Natural killer cell (primary cell): ENCODE data around the gene MICU2. TPM values are rescaled to one million over a fixed set of nuclear protein-coding genes. Genes with fewer than 3 reads are reported as not detected.

ENCODE experiments used
- ATAC-seq, 3 donors: fragments of 150-1000 bp in 2 of 3; fragments of 200-7000 bp in 1 of 3; cut with Tn5 transposase; 1 replicate in 1 of 3; 2 replicates in 2 of 3; pipeline ENCODE4 v1.10.0; 2021; ENCODE audit warnings: mild to moderate bottlenecking in 2 of 3, moderate library complexity in 2 of 3
- DNase-seq, 2 donors: peaks; one replicate each; pipeline versions ENCODE4 v3.0.0 to v3.0.0-alpha.2; 2013 to 2021; ENCODE audit warnings: mixed read lengths in 1 of 2
- H3K27ac ChIP-seq: one replicate; pipeline ENCODE4 v1.5.1; 2013; ENCODE audit warnings: mild to moderate bottlenecking, low read length
- H3K27me3 ChIP-seq: one replicate; pipeline ENCODE4 v1.6.1; 2013; ENCODE audit warnings: low read length; ENCODE audit not compliant: control insufficient read depth, insufficient read depth
- H3K36me3 ChIP-seq: one replicate; pipeline ENCODE4 v1.6.1; 2013; ENCODE audit warnings: low read length; ENCODE audit not compliant: control insufficient read depth, insufficient read depth
- H3K4me1 ChIP-seq: one replicate; pipeline ENCODE4 v1.6.1; 2013; ENCODE audit warnings: low read length; ENCODE audit not compliant: control insufficient read depth, insufficient read depth
- H3K4me3 ChIP-seq: one replicate; pipeline ENCODE4 v1.5.1; 2013; ENCODE audit warnings: low read length
- H3K9me3 ChIP-seq: one replicate; pipeline ENCODE4 v1.6.1; 2013; ENCODE audit warnings: low read length; ENCODE audit not compliant: control insufficient read depth, insufficient read depth
- H3K27ac Mint-ChIP-seq, 2 donors: one replicate each; pipeline ENCODE4 v1.8.0; 2022; ENCODE audit warnings: mild to moderate bottlenecking in 2 of 2, mixed read lengths in 2 of 2, moderate library complexity in 1 of 2
- H3K27me3 Mint-ChIP-seq, 2 donors: one replicate each; pipeline ENCODE4 v1.8.0; 2022; ENCODE audit warnings: low read depth in 2 of 2, mixed read lengths in 2 of 2
- H3K36me3 Mint-ChIP-seq: one replicate; pipeline ENCODE4 v1.8.0; 2022; ENCODE audit warnings: mixed read lengths
- H3K4me1 Mint-ChIP-seq, 2 donors: one replicate each; pipeline ENCODE4 v1.8.0; 2022; ENCODE audit warnings: mixed read lengths in 2 of 2
- H3K4me3 Mint-ChIP-seq: one replicate; pipeline ENCODE4 v1.8.0; 2022; ENCODE audit warnings: mild to moderate bottlenecking, moderate library complexity, mixed read lengths
- H3K9me3 Mint-ChIP-seq, 2 donors: one replicate each; pipeline ENCODE4 v1.8.0; 2022; ENCODE audit warnings: mixed read lengths in 2 of 2
- CTCF ChIP-seq: fragments of 200-600 bp; IDR thresholded peaks from one replicate; pipeline ENCODE4 v1.8.0; 2022; ENCODE audit warnings: antibody characterized with exemption
- WGBS: methylation state at CpG from one replicate; pipeline ENCODE4 v1.1.7; 2013; ENCODE audit warnings: missing lambda C conversion rate; ENCODE audit not compliant: insufficient coverage; 5-methylcytosine and 5-hydroxymethylcytosine counted together
- intact Hi-C: fragments of 100-400 bp; cut with micrococcal nuclease; formaldehyde crosslinking; loops from one replicate; pipeline ENCODE4 v1.14.2; 2022
- total RNA-seq, 4 donors: library from RNA; stranded (reverse); fragments of 120-200 nt in 1 of 4; gene quantifications; one replicate each; pipeline versions ENCODE4 v1.2.3 to v1.2.4, GENCODE V29; 2013 to 2022

Gene MICU2
- total RNA-seq, 3 donors from 2014 or later (not counting 1 experiment from before 2014, with no cell fraction given) = 40.2 to 47.1 (median 41.4) TPM

GRCh38 chr13:21511849-21512248 lies 92.1 kb downstream of the MICU2 start:
- Histone ChIP-seq H3K27me3 (no peaks in the 10 kb centered on the region), H3K9me3 (no peaks in the 10 kb centered on the region), H3K36me3 (peaks cover 25% of the 10 kb centered on the region), H3K4me1 (no peaks in the 10 kb centered on the region), H3K27ac (no peak overlapping the region), H3K4me3 (no peak overlapping the region)
- WGBS = 93% methylated on average over 4 of the region's 4 CpGs
- DNase-seq (no peak), ATAC-seq (no peak)
- Mint-ChIP-seq H3K36me3 (peaks cover 8% of the 10 kb centered on the region), H3K9me3 (no peaks in the 10 kb centered on the region), H3K27me3 (no peaks in the 10 kb centered on the region), H3K4me3 (no peak overlapping the region), H3K4me1 (peaks cover 0 to 4% of the 10 kb centered on the region in 2 donors), H3K27ac (no peak overlapping the region)
- intact Hi-C loops = no loop called here
- no peak for TF ChIP-seq CTCF

- no peak for TF ChIP-seq CTCF
- Mint-ChIP-seq H3K4me1 (peaks cover 0 to 5% of the 10 kb centered on the region in 2 donors), H3K27ac (no peak overlapping the region), H3K9me3 (no peaks in the 10 kb centered on the region), H3K36me3 (no peaks in the 10 kb centered on the region), H3K4me3 (no peak overlapping the region), H3K27me3 (no peaks in the 10 kb centered on the region)
- DNase-seq (no peak), ATAC-seq (no peak)
- H3K9me3 ChIP-seq = no peaks in the 10 kb centered on the region
- no peaks in the 10 kb centered on the region for H3K27me3 ChIP-seq
- no peak overlapping the region for H3K27ac ChIP-seq
- H3K4me3 ChIP-seq = no peak overlapping the region
- H3K36me3 ChIP-seq = peaks cover 29% of the 10 kb centered on the region
- no peaks in the 10 kb centered on the region for H3K4me1 ChIP-seq
- intact Hi-C loops = no loop called here
- 100% methylated on average over 2 of the region's 3 CpGs for WGBS
These were observed 99.6 kb downstream of the MICU2 start for GRCh38 chr13:21504379-21504778.

DNA sequence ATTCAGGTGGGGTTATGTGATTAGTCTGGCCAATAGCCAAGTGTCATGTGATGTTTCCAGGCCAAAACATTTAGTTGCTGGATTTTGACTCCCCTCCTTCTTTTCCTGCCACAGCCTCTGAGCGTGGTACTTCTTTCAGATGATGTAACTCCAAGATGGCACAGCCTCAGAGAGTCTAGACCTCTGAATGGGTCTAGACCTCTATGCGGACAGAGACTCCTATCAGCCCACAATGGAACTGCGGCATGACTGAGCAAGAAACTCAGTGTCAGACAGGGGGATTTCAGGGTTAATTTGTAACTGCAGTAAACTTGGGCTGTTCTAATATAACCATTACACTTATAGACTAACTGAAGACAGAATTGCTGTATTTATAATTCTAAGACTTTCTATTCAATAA lies 102.3 kb downstream of the MICU2 start:
- Mint-ChIP-seq H3K9me3 (no peaks in the 10 kb centered on the region), H3K36me3 (no peaks in the 10 kb centered on the region), H3K4me3 (no peak overlapping the region), H3K27ac (no peak overlapping the region), H3K27me3 (no peaks in the 10 kb centered on the region), H3K4me1 (peaks cover 0 to 5% of the 10 kb centered on the region in 2 donors)
- Histone ChIP-seq H3K9me3 (no peaks in the 10 kb centered on the region), H3K4me1 (no peaks in the 10 kb centered on the region), H3K4me3 (no peak overlapping the region), H3K36me3 (peaks cover 26% of the 10 kb centered on the region), H3K27ac (no peak overlapping the region), H3K27me3 (no peaks in the 10 kb centered on the region)
- DNase-seq (no peak), ATAC-seq (no peak)
- WGBS = 100% methylated on average over 3 of the region's 3 CpGs
- no peak for TF ChIP-seq CTCF
- intact Hi-C loops = no loop called here

GRCh38 chr13:21486322-21486721 lies 117.6 kb downstream of the MICU2 start:
- Mint-ChIP-seq H3K27ac (no peak overlapping the region), H3K4me1 (no peaks in the 10 kb centered on the region), H3K36me3 (peaks cover 11% of the 10 kb centered on the region), H3K9me3 (peaks cover 2 to 8% of the 10 kb centered on the region in 2 donors), H3K4me3 (no peak overlapping the region), H3K27me3 (no peaks in the 10 kb centered on the region)
- no peak overlapping the region for H3K4me3 ChIP-seq
- peaks cover 8% of the 10 kb centered on the region for H3K36me3 ChIP-seq
- intact Hi-C loops = no loop called here
- H3K27ac ChIP-seq = no peak overlapping the region
- DNase-seq (no peak), ATAC-seq (no peak)
- no peaks in the 10 kb centered on the region for H3K4me1 ChIP-seq
- no peak for TF ChIP-seq CTCF
- 89% methylated on average over 1 of the region's 4 CpGs for WGBS
- no peaks in the 10 kb centered on the region for H3K27me3 ChIP-seq
- H3K9me3 ChIP-seq = peaks cover 10% of the 10 kb centered on the region
